Breast epithelium (tissue), 4 donors: Measurements from ENCODE around the gene CPM. TPM values are rescaled to one million over a fixed set of nuclear protein-coding genes. Genes with fewer than 3 reads are reported as not detected.
A peak's percentile ranks its signal among the peaks of the same experiment; 100 is the strongest.
"Not testable (repeated sequence)": the region's sequence is repeated elsewhere in the genome, so short reads cannot be mapped to it uniquely, and the experiment has no call there.

Experiments
- DNase-seq, 2 donors: peaks; one replicate each; pipeline ENCODE4 v3.0.0-alpha.2; 2019; ENCODE audit warnings: low spot score in 2 of 2
- H3K27ac ChIP-seq, 2 donors: fragments of 200-600 bp; sonication (generic) in 1 of 2; one replicate each; pipeline ENCODE4 v1.5.1; 2016 to 2019; ENCODE audit warnings: mild to moderate bottlenecking in 1 of 2
- H3K27me3 ChIP-seq, 2 donors: fragments of 200-600 bp; sonication (generic) in 1 of 2; one replicate each; pipeline versions ENCODE4 v1.5.1 to v1.6.0; 2017 to 2019; ENCODE audit warnings: control low read depth in 1 of 2, mild to moderate bottlenecking in 1 of 2
- H3K36me3 ChIP-seq: fragments of 200-600 bp; one replicate; pipeline ENCODE4 v1.5.1; 2019
- H3K4me1 ChIP-seq, 2 donors: fragments of 200-600 bp; sonication (generic); one replicate each; pipeline ENCODE4 v1.5.1; 2016 to 2019; ENCODE audit warnings: control low read depth in 1 of 2
- H3K4me3 ChIP-seq, 3 donors: fragments of 200-600 bp; sonication (generic); 1 replicate in 2 of 3; 2 replicates in 1 of 3; pipeline ENCODE4 v1.5.1; 2016 to 2019; ENCODE audit warnings: mild to moderate bottlenecking in 3 of 3, moderate library complexity in 2 of 3
- H3K9me3 ChIP-seq, 2 donors: fragments of 200-600 bp; sonication (generic) in 1 of 2; one replicate each; pipeline ENCODE4 v1.5.1; 2016 to 2019; ENCODE audit warnings: control low read depth in 1 of 2
- POLR2A ChIP-seq: fragments of 450-650 bp; IDR thresholded peaks from one replicate; pipeline ENCODE4 v1.6.1; 2016; ENCODE audit warnings: antibody characterized with exemption, mild to moderate bottlenecking, moderate library complexity
- POLR2AphosphoS5 ChIP-seq, 3 donors: sonication (generic); formaldehyde crosslinking; IDR thresholded peaks; one replicate each; pipeline ENCODE4 v1.6.1; 2017; ENCODE audit warnings: antibody characterized with exemption in 3 of 3
- intact Hi-C: fragments of 100-400 bp; cut with DNase I; formaldehyde crosslinking; loops from one replicate; pipeline ENCODE4 v1.15.1; 2023; ENCODE audit warnings: low total_unique reads
- total RNA-seq, 3 donors: library from RNA; depleted of rRNA; stranded (reverse); fragments of >200 nt; gene quantifications; one replicate each; pipeline ENCODE4 v1.1.0, GENCODE V29; 2016
- TF ChIP-seq, protein P1 (sequence below), 3 donors: fragments of 450-650 bp; IDR thresholded peaks; one replicate each; pipeline ENCODE4 v1.5.1; 2016 to 2017; ENCODE audit warnings: antibody characterized with exemption in 3 of 3, mild to moderate bottlenecking in 3 of 3, moderate library complexity in 3 of 3

CPM gene
- total RNA-seq, 3 donors from 2014 or later: 63.4 to 1,281 (median 78.3) TPM

DNA sequence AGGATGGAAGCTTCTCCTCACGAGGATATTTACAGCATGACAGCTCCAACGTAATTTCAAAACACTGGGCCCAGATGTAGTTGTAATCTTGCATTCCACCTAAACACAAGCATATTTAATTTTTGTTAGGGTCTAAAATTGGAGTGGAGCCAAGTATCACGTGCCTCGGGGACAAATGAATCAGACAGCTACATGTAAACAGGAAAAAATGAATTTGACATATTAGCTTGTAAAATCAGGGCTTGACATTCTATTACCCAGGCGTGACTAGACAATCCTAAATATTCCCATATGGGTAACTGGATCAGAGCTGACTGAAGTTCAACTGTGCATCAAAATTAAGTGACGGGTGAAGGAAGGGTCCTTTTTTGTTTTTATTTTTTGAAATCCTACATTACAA is 66.0 kb downstream of the CPM start:
- no peaks in the 10 kb centered on the region for H3K9me3 ChIP-seq
- H3K27ac ChIP-seq: no peak overlapping the region
- H3K4me1 ChIP-seq: no peaks in the 10 kb centered on the region
- no peak for DNase-seq
- no peaks in the 10 kb centered on the region for H3K36me3 ChIP-seq
- H3K27me3 ChIP-seq: no peaks in the 10 kb centered on the region
- H3K4me3 ChIP-seq: no peak overlapping the region
- intact Hi-C loops: no loop called here
- TF ChIP-seq POLR2AphosphoS5 (IDR thresholded peaks at IDR 0.05): no peak
- TF ChIP-seq, protein P1, sequence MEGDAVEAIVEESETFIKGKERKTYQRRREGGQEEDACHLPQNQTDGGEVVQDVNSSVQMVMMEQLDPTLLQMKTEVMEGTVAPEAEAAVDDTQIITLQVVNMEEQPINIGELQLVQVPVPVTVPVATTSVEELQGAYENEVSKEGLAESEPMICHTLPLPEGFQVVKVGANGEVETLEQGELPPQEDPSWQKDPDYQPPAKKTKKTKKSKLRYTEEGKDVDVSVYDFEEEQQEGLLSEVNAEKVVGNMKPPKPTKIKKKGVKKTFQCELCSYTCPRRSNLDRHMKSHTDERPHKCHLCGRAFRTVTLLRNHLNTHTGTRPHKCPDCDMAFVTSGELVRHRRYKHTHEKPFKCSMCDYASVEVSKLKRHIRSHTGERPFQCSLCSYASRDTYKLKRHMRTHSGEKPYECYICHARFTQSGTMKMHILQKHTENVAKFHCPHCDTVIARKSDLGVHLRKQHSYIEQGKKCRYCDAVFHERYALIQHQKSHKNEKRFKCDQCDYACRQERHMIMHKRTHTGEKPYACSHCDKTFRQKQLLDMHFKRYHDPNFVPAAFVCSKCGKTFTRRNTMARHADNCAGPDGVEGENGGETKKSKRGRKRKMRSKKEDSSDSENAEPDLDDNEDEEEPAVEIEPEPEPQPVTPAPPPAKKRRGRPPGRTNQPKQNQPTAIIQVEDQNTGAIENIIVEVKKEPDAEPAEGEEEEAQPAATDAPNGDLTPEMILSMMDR (IDR thresholded peaks at IDR 0.05): no peak
- TF ChIP-seq POLR2A: no peak

DNA sequence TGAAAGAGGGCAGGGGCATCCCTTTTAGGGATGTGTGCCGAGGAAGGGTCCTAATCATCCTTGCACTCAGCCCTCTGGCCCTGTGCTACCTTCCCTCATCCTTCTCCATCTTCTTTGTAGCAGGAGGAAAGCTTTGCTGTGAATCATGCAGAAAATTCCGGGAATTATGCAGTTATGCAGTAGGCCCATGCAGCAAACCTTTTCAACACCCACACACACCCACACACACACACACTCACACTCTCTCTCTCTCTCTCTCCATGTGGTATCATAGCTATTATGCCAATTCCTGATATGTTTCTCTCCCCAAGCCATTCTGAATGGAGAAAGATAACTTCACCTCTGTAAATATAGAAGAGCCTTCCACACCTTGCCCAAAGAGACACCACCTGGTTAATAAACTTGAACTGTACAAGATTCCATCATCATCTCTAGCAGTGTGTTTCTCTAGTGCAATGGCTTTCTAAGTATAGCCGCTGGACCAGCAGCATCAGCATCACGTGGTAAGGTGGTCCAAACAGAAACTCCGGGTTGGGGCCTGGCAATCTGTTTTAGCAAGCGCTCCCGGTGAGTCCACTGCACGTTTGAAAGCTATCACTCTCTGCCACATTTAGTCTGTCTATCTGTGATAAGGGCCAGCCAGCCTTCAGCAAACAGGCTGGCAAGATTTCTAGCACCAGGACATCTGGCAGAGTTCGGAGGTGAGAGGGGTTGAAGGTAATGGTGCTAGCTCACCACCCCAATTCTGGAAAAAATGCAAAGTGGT is 67.4 kb downstream of the CPM start:
- H3K27me3 ChIP-seq: no peaks in the 10 kb centered on the region
- no peaks in the 10 kb centered on the region for H3K36me3 ChIP-seq
- no peak for DNase-seq
- TF ChIP-seq POLR2A: no peak
- TF ChIP-seq POLR2AphosphoS5 (IDR thresholded peaks at IDR 0.05): no peak
- TF ChIP-seq, protein P1 (IDR thresholded peaks at IDR 0.05): no peak
- no peaks in the 10 kb centered on the region for H3K9me3 ChIP-seq
- H3K27ac ChIP-seq: no peak overlapping the region
- no peaks in the 10 kb centered on the region for H3K4me1 ChIP-seq
- no peak overlapping the region for H3K4me3 ChIP-seq
- intact Hi-C loops: no loop called here

- Histone ChIP-seq H3K36me3 (no peaks in the 10 kb centered on the region), H3K27me3 (no peaks in the 10 kb centered on the region), H3K4me1 (no peaks in the 10 kb centered on the region), H3K9me3 (no peaks in the 10 kb centered on the region), H3K4me3 (no peak overlapping the region), H3K27ac (no peak overlapping the region)
- TF ChIP-seq, protein P1 (IDR thresholded peaks at IDR 0.05): no peak
- TF ChIP-seq POLR2A (no peak), POLR2AphosphoS5 (IDR thresholded peaks at IDR 0.05) (no peak)
- intact Hi-C loops: no loop called here
- DNase-seq: no peak
Measured at GRCh38 chr12:68864604-68865003, 68.4 kb downstream of the CPM start.

DNA sequence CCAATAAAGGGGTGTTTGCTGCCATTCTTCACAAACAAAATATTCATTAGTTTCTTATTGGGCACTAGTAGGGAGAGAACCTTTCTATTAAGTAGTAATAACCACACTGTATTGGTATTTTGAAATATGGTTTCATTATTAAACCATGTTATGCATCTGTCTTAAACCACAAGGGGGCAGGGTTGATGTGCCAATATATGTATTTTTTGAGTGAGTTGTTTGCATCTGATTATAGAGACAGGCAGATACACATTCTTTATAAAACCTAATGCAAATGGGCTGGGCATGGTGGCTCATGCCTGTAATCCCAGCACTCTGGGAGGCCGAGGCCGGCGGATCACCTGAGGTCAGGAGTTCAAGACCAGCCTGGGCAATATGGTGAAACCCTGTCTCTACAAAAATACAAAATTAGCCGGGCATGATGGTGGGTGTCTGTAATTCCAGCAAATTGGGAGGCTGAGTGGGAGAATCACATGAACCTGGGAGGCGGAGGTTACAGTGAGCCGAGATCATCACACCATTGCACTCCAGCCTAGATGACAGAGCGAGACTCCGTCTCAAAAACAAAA is 69.0 kb downstream of the CPM start:
- H3K36me3 ChIP-seq, H3K9me3 ChIP-seq, H3K4me1 ChIP-seq, DNase-seq, H3K4me3 ChIP-seq, intact Hi-C loops, H3K27ac ChIP-seq, H3K27me3 ChIP-seq: not testable (repeated sequence)
- TF ChIP-seq, protein P1 (IDR thresholded peaks at IDR 0.05): peak; percentile 15 to 66 (median 41)

GRCh38 chr12:68863109-68863770 is 69.7 kb downstream of the CPM start:
- Histone ChIP-seq H3K4me3 (no peak overlapping the region), H3K4me1 (no peaks in the 10 kb centered on the region), H3K36me3 (no peaks in the 10 kb centered on the region), H3K9me3 (no peaks in the 10 kb centered on the region), H3K27me3 (no peaks in the 10 kb centered on the region), H3K27ac (no peak overlapping the region)
- intact Hi-C loops: no loop called here
- no peak for DNase-seq
- TF ChIP-seq, protein P1 (IDR thresholded peaks at IDR 0.05): no peak
- TF ChIP-seq POLR2A: no peak
- TF ChIP-seq POLR2AphosphoS5 (IDR thresholded peaks at IDR 0.05): no peak
